PC-3 (cell line): ENCODE results near the gene AOPEP.

Experiments used
- EZH2 ChIP-seq: fragments of 300-600 bp; sonication (generic); IDR thresholded peaks from one replicate; pipeline ENCODE4 v1.6.1; 2017; ENCODE audit warnings: antibody characterized with exemption, mild to moderate bottlenecking, low read length; ENCODE audit not compliant: unreplicated experiment
- EZH2phosphoT487 ChIP-seq: fragments of 300-600 bp; sonication (generic); IDR thresholded peaks from 2 replicates; pipeline ENCODE4 v1.6.1; 2018; ENCODE audit warnings: mild to moderate bottlenecking, antibody characterized with exemption, low read length, borderline replicate concordance
- TF ChIP-seq, protein P1 (sequence below): fragments of 300-600 bp; sonication (generic); conservative IDR thresholded peaks from 2 replicates; pipeline ENCODE4 v1.5.1; 2017; ENCODE audit warnings: antibody characterized with exemption, low read depth, mild to moderate bottlenecking, low read length

- TF ChIP-seq, protein P1, sequence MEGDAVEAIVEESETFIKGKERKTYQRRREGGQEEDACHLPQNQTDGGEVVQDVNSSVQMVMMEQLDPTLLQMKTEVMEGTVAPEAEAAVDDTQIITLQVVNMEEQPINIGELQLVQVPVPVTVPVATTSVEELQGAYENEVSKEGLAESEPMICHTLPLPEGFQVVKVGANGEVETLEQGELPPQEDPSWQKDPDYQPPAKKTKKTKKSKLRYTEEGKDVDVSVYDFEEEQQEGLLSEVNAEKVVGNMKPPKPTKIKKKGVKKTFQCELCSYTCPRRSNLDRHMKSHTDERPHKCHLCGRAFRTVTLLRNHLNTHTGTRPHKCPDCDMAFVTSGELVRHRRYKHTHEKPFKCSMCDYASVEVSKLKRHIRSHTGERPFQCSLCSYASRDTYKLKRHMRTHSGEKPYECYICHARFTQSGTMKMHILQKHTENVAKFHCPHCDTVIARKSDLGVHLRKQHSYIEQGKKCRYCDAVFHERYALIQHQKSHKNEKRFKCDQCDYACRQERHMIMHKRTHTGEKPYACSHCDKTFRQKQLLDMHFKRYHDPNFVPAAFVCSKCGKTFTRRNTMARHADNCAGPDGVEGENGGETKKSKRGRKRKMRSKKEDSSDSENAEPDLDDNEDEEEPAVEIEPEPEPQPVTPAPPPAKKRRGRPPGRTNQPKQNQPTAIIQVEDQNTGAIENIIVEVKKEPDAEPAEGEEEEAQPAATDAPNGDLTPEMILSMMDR: no peak
- no peak for TF ChIP-seq EZH2
- no peak for TF ChIP-seq EZH2phosphoT487
Measured at GRCh38 chr9:95012902-95013301, 286.4 kb downstream of the AOPEP start.
